Stimulated activated CD4-positive, alpha-beta T cell treated with anti-CD3 and anti-CD28 coated beads, Interleukin-1b, Interleukin-23, amount 100 ng/mL, for 1 hour (primary cell): Measurements from ENCODE around the gene PGBD2.
"Not testable (repeated sequence)": the region's sequence is repeated elsewhere in the genome, so short reads cannot be mapped to it uniquely, and the experiment has no call there.

ENCODE experiments used
- DNase-seq, 2 donors: peaks; one replicate each; pipeline ENCODE4 v3.0.0-alpha.2; 2020; ENCODE audit warnings: low read depth in 2 of 2

Gene PGBD2, protein sequence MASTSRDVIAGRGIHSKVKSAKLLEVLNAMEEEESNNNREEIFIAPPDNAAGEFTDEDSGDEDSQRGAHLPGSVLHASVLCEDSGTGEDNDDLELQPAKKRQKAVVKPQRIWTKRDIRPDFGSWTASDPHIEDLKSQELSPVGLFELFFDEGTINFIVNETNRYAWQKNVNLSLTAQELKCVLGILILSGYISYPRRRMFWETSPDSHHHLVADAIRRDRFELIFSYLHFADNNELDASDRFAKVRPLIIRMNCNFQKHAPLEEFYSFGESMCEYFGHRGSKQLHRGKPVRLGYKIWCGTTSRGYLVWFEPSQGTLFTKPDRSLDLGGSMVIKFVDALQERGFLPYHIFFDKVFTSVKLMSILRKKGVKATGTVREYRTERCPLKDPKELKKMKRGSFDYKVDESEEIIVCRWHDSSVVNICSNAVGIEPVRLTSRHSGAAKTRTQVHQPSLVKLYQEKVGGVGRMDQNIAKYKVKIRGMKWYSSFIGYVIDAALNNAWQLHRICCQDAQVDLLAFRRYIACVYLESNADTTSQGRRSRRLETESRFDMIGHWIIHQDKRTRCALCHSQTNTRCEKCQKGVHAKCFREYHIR

DNA sequence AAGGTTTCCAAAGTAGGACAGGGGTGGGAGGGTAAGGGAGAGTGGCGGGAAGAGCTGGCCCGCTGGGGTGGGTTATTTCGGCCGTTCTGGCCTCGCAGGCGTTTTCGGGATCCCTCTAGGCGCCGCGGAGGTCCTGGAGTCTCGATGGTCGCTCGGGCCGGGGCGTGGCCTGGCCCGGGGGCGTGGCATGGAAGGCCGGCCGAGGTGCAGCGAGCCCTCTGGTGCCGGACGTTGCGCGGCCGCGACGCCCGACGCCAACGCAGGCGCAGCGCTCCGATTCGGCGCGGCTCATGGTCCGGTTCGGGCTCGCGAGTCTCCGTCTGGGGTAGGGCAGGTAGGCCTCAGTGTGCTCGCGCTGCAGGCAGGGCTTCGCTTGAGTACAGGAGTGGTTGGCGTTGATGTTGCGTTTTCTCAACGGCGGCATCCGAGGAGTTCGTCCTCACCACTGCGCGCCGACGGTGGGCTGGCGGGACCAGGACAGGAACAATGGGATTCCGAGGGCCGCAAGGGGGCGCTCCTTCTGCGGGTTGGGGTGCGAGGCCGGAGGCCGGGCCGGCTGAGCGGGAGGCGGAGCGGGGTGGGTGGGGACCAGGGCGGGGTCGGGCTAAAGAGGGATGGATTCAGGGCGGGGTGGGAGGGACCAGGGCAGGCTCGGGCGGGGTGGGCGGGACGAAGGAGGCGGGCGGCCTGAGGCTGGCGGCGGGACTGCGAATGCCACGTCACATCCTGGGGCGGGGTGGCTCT, at the start of gene PGBD2:
Gene PGBD2, plus strand, starts transcription at position 227 of the 744 bp plus-strand sequence. CDS start 7,628 bp downstream, outside the sequence.
- DNase-seq = peak; percentile 91 to 97

DNA sequence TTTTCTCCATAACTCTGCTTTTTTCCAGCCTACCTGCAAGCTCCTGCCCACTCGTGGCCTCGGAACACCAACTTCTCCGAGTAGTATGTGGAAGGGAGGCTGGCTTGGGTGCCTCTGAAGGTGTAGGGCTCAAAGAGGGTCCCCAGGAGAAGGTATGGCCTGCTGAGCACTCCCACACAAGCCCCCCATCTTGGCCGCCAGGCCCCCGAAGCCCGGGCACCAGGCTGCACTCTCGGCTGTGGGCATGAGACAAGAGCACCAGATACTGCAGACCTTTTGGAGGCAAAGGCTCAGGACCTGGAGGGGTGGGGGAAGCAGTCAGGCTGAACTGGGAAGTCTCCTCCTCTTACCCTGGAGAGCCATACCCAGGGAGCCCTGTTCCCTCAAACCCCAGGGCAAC, 48.8 kb upstream of the PGBD2 start:
- no peak for DNase-seq

DNA sequence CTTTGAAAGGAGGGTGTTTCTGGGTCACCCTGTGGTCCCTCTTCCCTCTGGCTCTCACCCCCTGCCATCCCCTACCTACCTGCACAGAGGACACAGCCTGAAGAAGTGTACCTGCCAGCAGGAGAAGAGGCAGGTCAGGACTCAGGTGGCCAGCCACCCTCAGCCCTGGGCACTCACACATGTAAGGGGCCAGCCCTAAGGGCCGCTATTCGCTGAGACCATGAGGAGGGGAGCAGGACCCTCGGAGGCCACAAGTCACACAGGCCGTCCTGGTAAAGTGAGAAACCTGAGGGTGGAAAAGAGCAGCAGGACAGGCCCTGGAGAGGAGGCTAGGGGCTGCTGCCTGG, 48.3 kb upstream of the PGBD2 start:
- DNase-seq = no peak

DNA sequence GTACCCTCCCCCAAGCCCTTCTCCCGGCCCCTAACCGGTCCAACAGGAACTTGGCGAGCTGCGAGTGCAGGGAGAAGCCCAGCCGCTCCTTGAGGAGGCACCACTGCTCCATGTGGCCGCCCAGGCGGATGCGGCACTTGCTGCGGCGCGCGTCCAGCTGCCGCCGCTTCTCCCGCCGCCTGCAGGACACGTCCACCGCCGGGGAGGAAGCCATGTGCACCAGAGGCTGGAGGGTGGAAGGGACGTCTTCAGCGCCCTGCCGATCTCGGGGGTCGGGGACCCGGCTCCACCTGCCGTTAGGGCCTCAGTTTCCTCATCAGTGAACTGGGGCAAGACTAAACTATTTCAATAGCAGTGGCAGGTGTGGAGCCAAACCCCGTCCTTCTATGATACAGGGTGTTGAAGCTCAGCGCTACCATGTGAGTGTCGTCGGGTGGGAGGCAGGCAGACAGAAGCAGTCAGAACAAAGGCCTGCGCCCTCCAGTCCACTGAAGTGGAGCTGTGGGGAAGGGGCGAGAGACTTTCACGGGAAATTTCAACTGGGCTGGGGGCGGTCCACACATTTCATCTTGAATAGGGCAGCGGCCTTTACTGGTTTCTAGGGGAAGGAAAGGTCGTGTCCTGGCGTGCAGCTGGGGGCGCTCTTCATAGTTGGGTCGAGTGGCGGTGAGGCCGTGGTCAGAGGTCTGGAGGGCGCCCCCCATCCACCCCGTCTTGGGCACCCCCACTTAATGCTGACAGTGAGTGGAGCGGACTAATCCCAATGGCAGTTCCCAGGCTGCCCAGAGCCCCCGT, 47.7 kb upstream of the PGBD2 start:
- peak in 1 of 2 donors; percentile 16 for DNase-seq

DNA sequence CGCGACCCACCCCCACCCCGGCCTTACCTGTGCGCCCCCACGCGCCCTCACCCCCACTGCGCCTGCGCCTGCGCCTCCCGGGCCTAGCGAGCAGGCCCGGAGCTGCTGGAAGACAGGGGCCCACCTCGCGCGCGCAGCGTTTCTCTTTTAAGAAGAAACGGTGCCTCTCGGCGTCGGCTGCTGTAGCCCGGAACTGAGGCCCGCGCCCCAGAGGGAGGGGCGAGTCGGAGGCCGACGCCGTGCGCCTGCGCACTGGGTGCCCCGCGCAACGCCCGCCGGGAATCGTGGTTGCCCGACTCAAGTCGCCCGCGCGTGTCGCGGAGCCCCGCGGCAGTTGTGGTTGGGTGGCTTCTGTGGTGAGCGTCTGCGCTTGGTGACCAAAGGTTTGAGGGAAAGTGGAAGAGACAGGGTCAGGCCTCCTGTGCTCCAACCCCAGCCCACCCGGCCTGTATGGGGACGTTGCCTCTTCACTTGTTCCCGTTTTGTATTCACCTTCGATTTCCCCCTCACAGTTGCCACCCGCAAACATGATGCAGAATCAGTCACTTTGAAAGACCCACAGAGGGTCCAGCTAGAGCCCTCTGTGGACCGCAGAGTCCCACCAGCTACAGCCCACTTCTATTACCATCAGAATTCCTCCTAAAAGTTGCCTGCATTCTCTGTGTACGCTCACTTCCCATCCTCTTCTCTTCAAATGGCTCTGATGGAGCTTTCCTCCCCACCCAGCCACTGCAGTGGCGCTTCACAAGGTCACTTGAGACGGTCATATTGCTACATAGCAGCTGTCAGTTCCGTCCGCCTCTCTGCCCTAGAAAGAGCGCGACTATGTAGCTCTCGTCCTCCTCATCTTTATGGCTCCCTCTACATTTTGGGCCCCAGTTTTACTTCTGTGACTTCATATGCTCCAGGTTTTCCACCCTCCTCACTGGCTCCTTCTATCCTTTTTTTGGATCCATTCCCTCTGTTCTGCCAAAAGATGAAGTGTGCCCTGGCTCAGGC, 46.8 kb upstream of the PGBD2 start, which contains the start of gene ZNF692:
Gene ZNF692, minus strand, starts transcription at position 195 of the 999 bp plus-strand sequence. CDS start 776 bp downstream, outside the sequence.
- peak; percentile 90 to 93 for DNase-seq

DNA sequence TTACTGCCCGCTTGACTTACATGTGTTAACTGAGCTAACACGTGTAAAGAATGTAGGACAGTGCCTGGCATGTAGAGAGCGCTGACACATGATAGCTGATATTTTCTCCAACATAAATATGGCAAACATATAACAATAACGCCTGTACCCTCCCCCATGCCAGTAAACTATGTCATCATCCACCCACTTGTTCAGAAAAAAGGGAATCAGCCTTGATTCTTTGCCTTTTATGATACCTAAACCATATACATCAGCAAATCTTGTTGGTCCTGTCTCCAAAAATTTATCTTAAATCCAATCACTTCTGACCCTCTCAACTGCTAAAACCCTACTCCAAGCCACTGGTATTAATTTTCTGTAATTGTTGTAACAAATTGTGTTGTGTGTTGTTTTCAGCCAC, 46.0 kb upstream of the PGBD2 start:
- DNase-seq = no peak

DNA sequence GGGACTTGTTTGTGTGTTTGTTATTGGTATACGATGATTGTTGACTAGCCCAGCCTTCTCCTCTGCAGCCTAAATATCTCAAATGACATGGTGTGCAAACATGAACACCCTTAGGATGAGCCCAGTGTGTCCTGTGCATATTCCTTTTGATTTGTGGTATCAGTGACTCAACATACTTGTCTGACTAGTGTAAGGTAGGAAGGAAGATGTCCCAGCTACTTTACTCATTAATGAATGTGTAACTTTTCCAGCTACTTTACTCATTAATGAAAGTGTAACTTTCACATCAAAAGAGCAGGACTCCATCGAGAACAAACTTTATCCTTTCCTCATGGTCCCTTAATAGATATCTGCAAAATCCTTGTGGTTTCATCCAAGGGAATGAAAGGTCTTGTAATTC, 44.4 kb upstream of the PGBD2 start:
- no peak for DNase-seq

DNA sequence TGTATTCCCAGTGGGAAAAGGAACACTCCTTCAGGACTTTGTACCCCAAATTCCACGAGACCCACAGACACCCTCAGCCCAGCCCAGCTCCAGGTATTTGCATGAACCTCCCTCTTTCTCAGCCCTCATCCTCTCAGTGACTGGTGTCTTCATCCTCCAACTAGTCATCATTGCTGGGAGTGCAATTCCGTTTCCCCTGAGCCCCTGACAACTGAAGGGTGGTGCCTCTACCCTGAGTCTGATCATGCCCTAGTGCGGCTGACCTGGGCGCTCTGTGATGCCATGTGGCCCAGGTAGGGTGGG, 43.4 kb upstream of the PGBD2 start:
- DNase-seq = no peak

DNA sequence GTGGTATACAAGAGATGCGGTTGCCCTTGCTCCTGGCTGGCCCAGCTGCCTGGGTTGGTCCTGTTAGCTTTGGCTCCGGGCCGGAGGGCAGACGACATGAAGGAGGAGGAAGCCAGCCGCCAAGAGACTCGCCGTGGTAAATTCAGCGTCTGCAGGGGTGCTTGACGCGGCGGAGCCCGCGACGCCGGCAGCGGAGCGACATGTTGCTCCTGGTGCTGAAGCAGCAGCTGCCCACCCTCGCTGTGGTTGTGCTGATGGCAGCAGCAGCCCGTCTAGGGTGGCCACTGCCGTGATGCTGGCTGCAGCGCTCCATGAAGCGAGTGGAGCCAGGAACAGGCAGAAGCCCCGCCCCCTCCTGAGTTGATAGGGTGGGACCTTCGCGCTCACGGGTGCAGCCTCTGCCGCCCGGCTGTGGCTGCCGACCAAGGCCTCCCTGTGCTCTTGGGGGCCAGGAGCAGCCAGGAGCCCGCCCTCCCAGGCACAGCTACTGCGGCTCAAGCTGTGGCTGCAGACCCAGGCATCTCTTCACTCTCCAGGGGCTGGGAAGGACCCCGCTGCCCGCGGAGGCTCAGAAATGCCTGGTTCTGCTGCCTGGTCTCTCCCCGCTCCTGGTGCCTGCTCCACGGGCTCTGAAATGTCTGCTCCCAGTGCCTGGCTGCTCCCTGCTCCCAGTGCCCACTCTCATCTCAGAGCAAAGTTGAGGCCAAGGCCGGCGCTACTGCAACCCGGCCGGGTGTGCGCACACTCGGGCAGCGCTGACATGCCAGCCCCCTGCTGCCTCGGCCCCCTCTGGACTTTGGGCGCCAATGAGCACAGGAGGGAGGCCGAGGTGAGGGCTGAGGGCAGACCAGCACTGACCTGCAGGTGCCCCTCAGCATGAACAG, 42.8 kb upstream of the PGBD2 start:
- DNase-seq = peak; percentile 48 to 64

DNA sequence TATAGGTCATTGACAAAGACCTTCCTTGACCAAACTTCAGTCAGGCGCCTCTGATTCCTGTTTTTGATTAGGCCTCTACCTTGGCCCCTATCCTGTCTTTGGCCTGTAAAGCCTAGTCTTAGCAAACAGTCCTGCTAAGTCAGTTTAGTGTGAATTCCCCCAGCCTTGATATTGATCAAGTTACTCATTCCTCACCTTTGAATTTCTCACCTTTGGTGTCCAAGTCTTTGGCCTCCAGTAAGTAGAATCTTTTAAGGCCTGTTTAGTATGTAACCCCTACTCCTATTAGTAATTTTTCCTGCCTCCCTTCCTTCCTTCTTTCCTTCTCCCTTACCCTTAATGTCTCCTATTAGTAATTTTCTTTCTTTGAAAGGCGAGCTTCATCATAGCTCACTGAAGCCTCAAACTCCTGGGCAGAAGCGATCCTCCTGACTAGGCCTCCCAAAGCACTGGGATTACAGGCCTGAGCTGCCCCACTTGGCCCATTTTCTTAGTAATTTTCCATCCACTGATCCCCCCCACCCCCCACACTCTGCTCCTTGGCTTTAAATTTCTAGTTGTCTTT, 34.1 kb upstream of the PGBD2 start:
- DNase-seq = no peak

DNA sequence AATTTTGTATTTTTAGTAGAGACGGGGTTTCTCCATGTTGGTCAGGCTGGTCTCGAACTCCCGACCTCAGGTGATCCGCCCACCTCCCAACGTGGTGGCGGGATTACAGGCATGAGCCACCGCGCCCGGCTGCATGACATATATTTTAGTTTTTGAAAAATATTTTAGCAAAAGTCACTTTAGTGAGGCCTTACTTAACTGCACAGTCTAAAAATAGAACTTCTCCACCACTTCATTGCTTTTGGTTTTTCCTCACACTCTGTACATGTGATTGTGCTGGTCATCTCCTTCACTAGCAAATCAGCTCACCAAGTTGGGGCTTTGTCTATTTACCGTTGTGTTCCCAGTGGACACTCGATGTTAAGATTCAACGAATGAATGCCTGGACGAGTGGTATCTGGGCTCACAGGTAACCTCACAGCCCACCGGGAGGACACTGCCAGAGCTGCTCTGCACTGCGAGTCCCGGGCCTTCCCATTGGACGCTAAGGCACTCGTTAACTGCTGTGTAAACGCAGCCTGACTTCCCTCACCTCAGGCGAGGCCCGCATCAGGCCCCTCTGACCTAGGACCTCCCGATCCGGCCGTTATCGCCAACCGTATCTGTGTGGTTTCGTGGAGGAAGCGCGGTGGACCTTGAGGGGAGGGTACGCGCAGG, 33.2 kb upstream of the PGBD2 start:
- peak in 1 of 2 donors; percentile 39 for DNase-seq

DNA sequence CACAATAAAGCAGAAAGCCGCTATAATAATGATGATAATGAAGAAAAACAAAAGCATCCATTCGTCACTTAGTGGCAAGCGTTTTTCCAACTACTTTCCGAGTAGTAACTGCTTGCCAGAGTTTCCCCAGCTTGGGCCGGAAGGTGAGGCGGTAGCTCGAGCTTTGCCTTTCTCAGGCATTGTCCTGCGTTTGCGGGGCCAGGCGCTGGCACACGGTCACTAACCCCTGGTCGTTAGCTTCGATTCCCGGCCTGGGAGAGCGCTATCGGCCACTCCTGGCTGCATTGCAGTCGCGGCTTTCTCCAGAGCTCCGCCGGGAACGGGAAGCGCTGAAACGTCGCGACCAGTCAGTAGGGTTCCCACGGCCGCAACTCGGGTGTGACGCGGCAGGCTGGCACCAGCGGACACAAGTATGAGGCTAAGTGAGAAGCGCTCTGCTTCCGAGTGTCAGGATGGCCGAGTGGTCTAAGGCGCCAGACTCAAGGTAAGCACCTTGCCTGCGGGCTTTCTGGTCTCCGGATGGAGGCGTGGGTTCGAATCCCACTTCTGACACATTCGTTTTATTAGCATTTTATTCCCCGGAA, 32.5 kb upstream of the PGBD2 start:
- peak; percentile 86 to 95 for DNase-seq

DNA sequence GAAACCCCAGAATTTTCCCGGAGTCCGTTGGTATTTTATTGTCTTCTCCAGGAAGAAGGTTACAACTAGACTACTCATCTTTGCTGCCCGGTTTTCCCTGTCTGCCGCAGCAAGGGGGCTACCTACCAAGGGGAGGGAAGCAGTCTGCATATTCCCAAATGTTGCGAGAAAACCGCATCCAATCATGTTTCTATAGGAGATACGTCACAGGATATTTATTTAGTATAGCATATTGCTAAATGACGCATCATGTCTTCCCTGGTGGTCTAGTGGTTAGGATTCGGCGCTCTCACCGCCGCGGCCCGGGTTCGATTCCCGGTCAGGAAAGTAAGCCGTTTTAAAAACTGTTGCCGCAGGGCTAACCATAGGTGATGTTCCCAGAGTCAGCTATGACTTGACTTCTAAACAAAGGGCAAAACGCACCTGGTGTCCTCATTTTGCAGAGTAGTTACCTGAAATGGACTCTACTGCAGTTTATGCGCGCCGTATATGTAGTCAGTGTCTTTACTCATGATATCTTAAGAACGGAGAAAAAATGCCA, 32.0 kb upstream of the PGBD2 start:
- peak; percentile 64 to 76 for DNase-seq

DNA sequence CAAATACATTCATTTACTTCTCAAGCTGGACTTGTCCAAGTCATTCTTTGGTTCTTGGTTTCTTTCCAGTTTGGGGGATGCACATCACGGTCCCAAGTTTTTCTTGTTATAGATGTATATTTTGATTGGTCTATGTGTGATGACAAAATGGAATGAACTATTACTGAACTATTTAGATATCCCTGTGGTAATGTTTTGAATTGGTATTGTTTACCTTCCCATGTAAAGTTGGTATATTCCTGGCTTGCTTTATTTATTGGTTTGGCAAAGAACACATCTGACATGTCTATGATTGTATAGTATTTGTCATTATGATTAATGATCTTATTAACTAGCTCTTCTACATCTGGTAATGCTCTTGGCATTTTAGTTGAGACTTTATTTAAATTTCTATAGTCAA, 24.8 kb upstream of the PGBD2 start:
- no peak for DNase-seq

DNA sequence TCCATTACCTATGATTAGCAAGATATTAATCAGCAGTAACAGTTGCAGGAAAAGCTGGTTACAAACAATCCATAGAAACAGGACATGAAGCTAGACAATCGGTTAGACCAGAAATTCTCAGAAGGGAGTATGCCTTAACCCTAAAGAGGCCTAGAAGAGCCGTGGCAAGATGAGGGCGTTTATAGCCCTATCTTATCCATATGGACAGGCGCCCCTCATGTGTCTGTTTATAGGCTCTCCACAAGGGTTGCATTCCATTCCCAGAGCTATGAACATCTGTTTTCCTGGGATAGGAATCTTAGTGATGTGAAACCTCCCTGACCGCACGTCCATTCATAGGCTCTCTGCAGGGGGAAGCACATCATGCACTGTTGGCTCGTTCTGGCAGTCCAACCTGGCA, 23.6 kb upstream of the PGBD2 start:
- DNase-seq = not testable (repeated sequence)

DNA sequence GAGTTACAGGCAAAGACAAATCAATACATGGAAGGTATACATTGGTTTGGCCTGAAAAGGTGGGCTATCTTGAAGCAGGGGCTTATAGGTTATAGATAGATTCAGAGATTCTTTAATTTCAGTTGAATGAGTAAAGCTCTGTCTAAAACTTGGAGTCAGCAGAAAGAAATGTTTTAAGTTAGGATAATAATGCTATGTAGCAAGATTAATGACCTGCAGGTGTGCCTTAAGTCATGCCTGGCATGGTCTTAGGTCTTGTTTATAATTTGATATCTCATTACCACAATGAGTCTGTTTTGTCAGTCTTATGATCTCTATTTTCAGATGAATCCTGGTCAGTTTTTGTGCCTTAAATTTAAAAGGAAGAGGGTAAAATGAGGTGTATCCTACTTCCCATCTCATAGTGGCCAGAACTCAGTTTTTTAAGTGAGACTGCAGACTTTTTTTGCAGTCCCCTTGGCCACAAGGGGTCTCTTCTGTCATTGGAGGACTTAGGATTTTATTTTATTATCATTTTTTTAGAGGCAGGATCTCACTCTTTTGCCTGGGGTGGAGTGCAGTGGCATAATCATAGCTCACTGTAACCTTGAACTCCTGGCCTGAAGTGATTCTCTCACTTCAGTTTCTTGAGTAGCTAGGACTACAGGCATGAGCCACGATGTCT, 21.3 kb upstream of the PGBD2 start:
- no peak for DNase-seq

DNA sequence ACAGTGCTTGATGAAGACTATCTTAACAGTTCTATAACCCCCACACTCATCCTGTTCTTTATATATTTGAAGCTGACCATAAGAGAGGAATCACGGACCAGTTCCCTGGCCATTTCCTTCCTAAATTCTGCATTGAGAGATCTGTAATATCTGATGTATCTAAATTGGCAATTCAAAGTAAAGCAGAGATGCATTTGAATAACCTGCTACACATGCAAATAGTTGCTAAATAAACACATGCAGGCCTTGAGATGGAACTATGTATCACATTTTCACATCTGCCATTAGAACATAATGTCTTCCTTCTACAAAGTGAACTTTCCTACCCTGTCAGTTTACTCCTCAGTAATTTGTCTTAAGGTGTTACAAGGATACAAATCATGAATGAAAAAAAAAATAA, 20.4 kb upstream of the PGBD2 start:
- DNase-seq = no peak
